H9 (cell line): ENCODE data around the gene WDR6. TPM values are rescaled to one million over a fixed set of nuclear protein-coding genes. Genes with fewer than 3 reads are reported as not detected.

Experiments used
- DNase-seq: peaks from one replicate; pipeline ENCODE4 v3.0.0-alpha.2; 2017
- H2AFZ ChIP-seq: one replicate; pipeline ENCODE4 v1.6.1; 2013; ENCODE audit warnings: mild to moderate bottlenecking, low read length, control low read depth, moderate library complexity
- H2AK5ac ChIP-seq: 2 replicates; pipeline ENCODE4 v1.6.1; 2013; ENCODE audit warnings: low read length, control low read depth, mixed read lengths; ENCODE audit not compliant: insufficient read length
- H2BK120ac ChIP-seq: one replicate; pipeline ENCODE4 v1.6.1; 2013; ENCODE audit warnings: low read depth, mild to moderate bottlenecking, low read length, control low read depth, inconsistent platforms; ENCODE audit not compliant: poor library complexity, severe bottlenecking
- H2BK12ac ChIP-seq: 2 replicates; pipeline ENCODE4 v1.6.1; 2013; ENCODE audit warnings: low read length, control low read depth, mixed read lengths, low read depth; ENCODE audit not compliant: insufficient read length
- H2BK15ac ChIP-seq: 2 replicates; pipeline ENCODE4 v1.6.1; 2013; ENCODE audit warnings: low read depth, low read length, control low read depth
- H2BK20ac ChIP-seq: one replicate; pipeline ENCODE4 v1.6.1; 2013; ENCODE audit warnings: low read depth, mild to moderate bottlenecking, low read length, control low read depth, inconsistent platforms; ENCODE audit not compliant: poor library complexity, severe bottlenecking
- H2BK5ac ChIP-seq: 2 replicates; pipeline ENCODE4 v1.6.1; 2013; ENCODE audit warnings: low read length, control low read depth, mixed read lengths; ENCODE audit not compliant: insufficient read length
- H3K14ac ChIP-seq: 2 replicates; pipeline ENCODE4 v1.6.1; 2013; ENCODE audit warnings: low read length, control low read depth; ENCODE audit not compliant: insufficient read depth
- H3K18ac ChIP-seq: 2 replicates; pipeline ENCODE4 v1.6.1; 2013; ENCODE audit warnings: low read depth, mild to moderate bottlenecking, mixed read lengths, low read length, control low read depth; ENCODE audit not compliant: insufficient read length
- H3K23ac ChIP-seq: 2 replicates; pipeline ENCODE4 v1.6.1; 2013; ENCODE audit warnings: low read length, control low read depth, mixed read lengths, low read depth; ENCODE audit not compliant: insufficient read length
- H3K23me2 ChIP-seq: 2 replicates; pipeline ENCODE4 v1.6.1; 2013; ENCODE audit warnings: low read depth, mild to moderate bottlenecking, mixed read lengths, low read length, control low read depth; ENCODE audit not compliant: insufficient read length, poor library complexity, severe bottlenecking
- H3K27ac ChIP-seq: 2 replicates; pipeline ENCODE4 v1.5.1; 2013; ENCODE audit warnings: low read length, control low read depth, mixed read lengths, low read depth; ENCODE audit not compliant: insufficient read length
- H3K27me3 ChIP-seq: 2 replicates; pipeline ENCODE4 v1.6.1; 2013; ENCODE audit warnings: low read length, control low read depth, inconsistent platforms; ENCODE audit not compliant: insufficient read depth
- H3K4ac ChIP-seq: 2 replicates; pipeline ENCODE4 v1.6.1; 2013; ENCODE audit warnings: low read depth, mild to moderate bottlenecking, control low read depth, inconsistent platforms, low read length, moderate library complexity
- H3K4me1 ChIP-seq: 2 replicates; pipeline ENCODE4 v1.6.1; 2013; ENCODE audit warnings: low read length, control low read depth, inconsistent platforms; ENCODE audit not compliant: insufficient read depth
- H3K4me2 ChIP-seq: 2 replicates; pipeline ENCODE4 v1.6.1; 2013; ENCODE audit warnings: low read length, control low read depth, mixed read lengths; ENCODE audit not compliant: insufficient read length, insufficient read depth
- H3K56ac ChIP-seq: 2 replicates; pipeline ENCODE4 v1.6.1; 2013; ENCODE audit warnings: low read depth, mild to moderate bottlenecking, mixed read lengths, low read length, control low read depth; ENCODE audit not compliant: insufficient read length
- H3K79me1 ChIP-seq: 2 replicates; pipeline ENCODE4 v1.6.1; 2013; ENCODE audit warnings: low read depth, mild to moderate bottlenecking, moderate library complexity, low read length, control low read depth, inconsistent platforms; ENCODE audit not compliant: insufficient read depth, poor library complexity, severe bottlenecking
- H3K79me2 ChIP-seq: 2 replicates; pipeline ENCODE4 v1.6.1; 2013; ENCODE audit warnings: low read length, control low read depth, inconsistent platforms; ENCODE audit not compliant: insufficient read depth
- H3K9ac ChIP-seq: 2 replicates; pipeline ENCODE4 v1.6.1; 2013; ENCODE audit warnings: low read length, control low read depth, mixed read lengths; ENCODE audit not compliant: insufficient read length; ENCODE audit errors: extremely low read depth
- H3K9me3 ChIP-seq: one replicate; pipeline ENCODE4 v1.6.1; 2013; ENCODE audit warnings: low read depth, low read length, inconsistent platforms; ENCODE audit not compliant: control insufficient read depth
- H3T11ph ChIP-seq: one replicate; pipeline ENCODE4 v1.6.1; 2013; ENCODE audit warnings: mild to moderate bottlenecking, low read length, control low read depth, inconsistent platforms
- H4K20me1 ChIP-seq: one replicate; pipeline ENCODE4 v1.6.1; 2013; ENCODE audit not compliant: control insufficient read depth, insufficient read length, insufficient read depth
- H4K5ac ChIP-seq: 2 replicates; pipeline ENCODE4 v1.6.1; 2013; ENCODE audit warnings: low read depth, mild to moderate bottlenecking, mixed read lengths, low read length, control low read depth; ENCODE audit not compliant: insufficient read length
- H4K8ac ChIP-seq: replicated peaks from 2 replicates; pipeline ENCODE4 v1.6.1; 2013; ENCODE audit warnings: low read length, control low read depth, mixed read lengths, low read depth; ENCODE audit not compliant: insufficient read length
- H4K91ac ChIP-seq: 2 replicates; pipeline ENCODE4 v1.6.1; 2013; ENCODE audit warnings: low read depth, mild to moderate bottlenecking, moderate library complexity, mixed read lengths, low read length, control low read depth; ENCODE audit not compliant: insufficient read length
- H3K27ac Mint-ChIP-seq, 3 experiments: 2 replicates in 2 of 3; 3 replicates in 1 of 3; pipeline ENCODE4 v1.8.0; 2020 to 2021; ENCODE audit warnings: mixed read lengths in 3 of 3, mild to moderate bottlenecking in 1 of 3, moderate library complexity in 1 of 3
- H3K27me3 Mint-ChIP-seq: 2 replicates; pipeline ENCODE4 v1.8.0; 2021; ENCODE audit warnings: low read depth, mild to moderate bottlenecking, moderate library complexity, mixed read lengths
- H3K36me3 Mint-ChIP-seq, 3 experiments: 2 replicates in 2 of 3; 3 replicates in 1 of 3; pipeline ENCODE4 v1.8.0; 2020 to 2021; ENCODE audit warnings: low read depth in 3 of 3, mixed read lengths in 3 of 3; ENCODE audit not compliant: insufficient read depth in 1 of 3
- H3K4me1 Mint-ChIP-seq, 2 experiments: 2 replicates each; pipeline ENCODE4 v1.8.0; 2020; ENCODE audit warnings: mixed read lengths in 2 of 2
- H3K4me3 Mint-ChIP-seq, 2 experiments: 2 replicates in 1 of 2; 3 replicates in 1 of 2; pipeline ENCODE4 v1.8.0; 2020 to 2021; ENCODE audit warnings: mild to moderate bottlenecking in 2 of 2, mixed read lengths in 2 of 2, moderate library complexity in 1 of 2
- H3K9me3 Mint-ChIP-seq, 2 experiments: 2 replicates in 1 of 2; 3 replicates in 1 of 2; pipeline ENCODE4 v1.8.0; 2020; ENCODE audit warnings: mild to moderate bottlenecking in 2 of 2, mixed read lengths in 2 of 2, moderate library complexity in 1 of 2
- total RNA-seq: library from RNA; stranded (reverse); gene quantifications from 2 replicates; pipeline ENCODE4 v1.2.1, GENCODE V29; 2021
- TF ChIP-seq, protein P1 (sequence below): fragments of 200-600 bp; sonication (generic); conservative IDR thresholded peaks from 3 replicates; pipeline ENCODE4 v1.8.0; 2021; ENCODE audit warnings: antibody characterized with exemption, mild to moderate bottlenecking

Gene WDR6
- total RNA-seq, 1 experiment from 2014 or later, result 298 TPM

DNA sequence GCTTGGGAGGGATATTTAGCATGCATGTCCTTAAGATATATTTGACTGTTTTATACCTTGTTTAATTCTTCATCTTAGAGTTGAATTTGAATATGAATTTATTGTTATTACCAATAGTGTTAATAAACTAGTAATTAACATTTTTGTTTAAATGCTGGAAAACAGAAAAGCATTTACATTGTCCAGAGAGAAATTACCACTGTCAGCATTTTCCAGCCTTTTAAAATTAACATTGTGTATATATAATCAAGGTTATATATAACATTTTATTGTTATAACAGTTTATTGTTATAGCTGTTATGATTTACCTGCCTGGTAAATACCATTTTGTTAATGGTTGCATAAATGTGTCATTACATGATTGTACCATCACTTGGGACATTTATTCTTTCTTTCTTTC, 25.2 kb upstream of the WDR6 start:
- H3K9me3 Mint-ChIP-seq, result no peaks in the 10 kb centered on the region
- Histone ChIP-seq H3T11ph (no peak overlapping the region), H3K56ac (no peak overlapping the region), H2AFZ (no peak overlapping the region), H3K23me2 (no peaks in the 10 kb centered on the region), H4K8ac (no peak overlapping the region), H2BK120ac (no peak overlapping the region), H3K4ac (no peak overlapping the region), H3K9ac (no peak overlapping the region), H3K9me3 (no peaks in the 10 kb centered on the region), H4K20me1 (no peaks in the 10 kb centered on the region), H3K18ac (no peak overlapping the region), H3K4me1 (no peaks in the 10 kb centered on the region), H2BK15ac (no peak overlapping the region), H3K4me2 (no peak overlapping the region), H2AK5ac (no peak overlapping the region), H3K14ac (no peak overlapping the region), H4K91ac (no peak overlapping the region), H2BK5ac (no peak overlapping the region), H3K27me3 (no peaks in the 10 kb centered on the region), H2BK12ac (no peak overlapping the region), H3K23ac (no peak overlapping the region), H2BK20ac (no peak overlapping the region), H4K5ac (no peak overlapping the region), H3K79me2 (no peaks in the 10 kb centered on the region), H3K27ac (no peak overlapping the region), H3K79me1 (no peaks in the 10 kb centered on the region)
- no peak for DNase-seq
- TF ChIP-seq, protein P1, sequence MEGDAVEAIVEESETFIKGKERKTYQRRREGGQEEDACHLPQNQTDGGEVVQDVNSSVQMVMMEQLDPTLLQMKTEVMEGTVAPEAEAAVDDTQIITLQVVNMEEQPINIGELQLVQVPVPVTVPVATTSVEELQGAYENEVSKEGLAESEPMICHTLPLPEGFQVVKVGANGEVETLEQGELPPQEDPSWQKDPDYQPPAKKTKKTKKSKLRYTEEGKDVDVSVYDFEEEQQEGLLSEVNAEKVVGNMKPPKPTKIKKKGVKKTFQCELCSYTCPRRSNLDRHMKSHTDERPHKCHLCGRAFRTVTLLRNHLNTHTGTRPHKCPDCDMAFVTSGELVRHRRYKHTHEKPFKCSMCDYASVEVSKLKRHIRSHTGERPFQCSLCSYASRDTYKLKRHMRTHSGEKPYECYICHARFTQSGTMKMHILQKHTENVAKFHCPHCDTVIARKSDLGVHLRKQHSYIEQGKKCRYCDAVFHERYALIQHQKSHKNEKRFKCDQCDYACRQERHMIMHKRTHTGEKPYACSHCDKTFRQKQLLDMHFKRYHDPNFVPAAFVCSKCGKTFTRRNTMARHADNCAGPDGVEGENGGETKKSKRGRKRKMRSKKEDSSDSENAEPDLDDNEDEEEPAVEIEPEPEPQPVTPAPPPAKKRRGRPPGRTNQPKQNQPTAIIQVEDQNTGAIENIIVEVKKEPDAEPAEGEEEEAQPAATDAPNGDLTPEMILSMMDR, result no peak
- peaks cover 41 to 82% (median 58%) of the 10 kb centered on the region in 3 experiments for H3K36me3 Mint-ChIP-seq
- H3K27me3 Mint-ChIP-seq, result no peaks in the 10 kb centered on the region
- H3K4me3 Mint-ChIP-seq, result no peak overlapping the region
- H3K4me1 Mint-ChIP-seq, result no peaks in the 10 kb centered on the region
- H3K27ac Mint-ChIP-seq, result no peak overlapping the region
